Activated T-cell treated with anti-CD3 and anti-CD28 coated beads, Interleukin-2, amount 50 U/mL, for 72 hours (primary cell): ENCODE results near the gene NAT16. TPM values are rescaled to one million over a fixed set of nuclear protein-coding genes. Genes with fewer than 3 reads are reported as not detected.
"Not testable (repeated sequence)": the region's sequence is repeated elsewhere in the genome, so short reads cannot be mapped to it uniquely, and the experiment has no call there.

Source experiments
- ATAC-seq, 2 donors: fragments of 150-1000 bp; cut with Tn5 transposase; replicated peaks in 1 of 2; 2 replicates each; pipeline ENCODE4 v1.10.0; 2021; ENCODE audit warnings: moderate library complexity in 2 of 2, mild to moderate bottlenecking in 1 of 2
- DNase-seq, 2 donors: peaks; one replicate each; pipeline ENCODE4 v3.0.0; 2021 to 2022; ENCODE audit warnings: mixed read lengths in 1 of 2
- H3K27ac Mint-ChIP-seq: one replicate; pipeline ENCODE4 v1.8.0; 2022; ENCODE audit warnings: mild to moderate bottlenecking, moderate library complexity, mixed read lengths
- H3K27me3 Mint-ChIP-seq: one replicate; pipeline ENCODE4 v1.8.0; 2022; ENCODE audit warnings: low read depth, mixed read lengths
- H3K36me3 Mint-ChIP-seq, 2 donors: one replicate each; pipeline ENCODE4 v1.8.0; 2022; ENCODE audit warnings: mixed read lengths in 2 of 2, mild to moderate bottlenecking in 1 of 2; ENCODE audit not compliant: insufficient read depth in 2 of 2
- H3K4me1 Mint-ChIP-seq: one replicate; pipeline ENCODE4 v1.8.0; 2022; ENCODE audit warnings: low read depth, mixed read lengths
- H3K4me3 Mint-ChIP-seq, 2 donors: one replicate each; pipeline ENCODE4 v1.8.0; 2022; ENCODE audit warnings: mild to moderate bottlenecking in 2 of 2, mixed read lengths in 2 of 2, moderate library complexity in 2 of 2
- H3K9me3 Mint-ChIP-seq, 2 donors: one replicate each; pipeline ENCODE4 v1.8.0; 2022; ENCODE audit warnings: mixed read lengths in 2 of 2
- total RNA-seq, 2 donors: library from RNA; stranded (reverse); gene quantifications; one replicate each; pipeline ENCODE4 v1.2.3, GENCODE V29; 2022

The NAT16 gene
- total RNA-seq, 2 donors from 2014 or later: not detected

GRCh38 chr7:101211501-101211900 lies 31.4 kb upstream of the NAT16 start:
- ATAC-seq (no peak), DNase-seq (no peak)
- Mint-ChIP-seq H3K36me3 (peaks cover 0 to 2% of the 10 kb centered on the region in 2 donors), H3K4me1 (peaks cover 11% of the 10 kb centered on the region), H3K27me3 (no peaks in the 10 kb centered on the region), H3K4me3 (no peak overlapping the region), H3K9me3 (no peaks in the 10 kb centered on the region), H3K27ac (no peak overlapping the region)

GRCh38 chr7:101210143-101210542 lies 30.1 kb upstream of the NAT16 start:
- DNase-seq (no peak), ATAC-seq (no peak)
- no peaks in the 10 kb centered on the region for H3K9me3 Mint-ChIP-seq
- H3K36me3 Mint-ChIP-seq: peaks cover 0 to 2% of the 10 kb centered on the region in 2 donors
- no peak overlapping the region for H3K4me3 Mint-ChIP-seq
- no peak overlapping the region for H3K27ac Mint-ChIP-seq
- no peaks in the 10 kb centered on the region for H3K4me1 Mint-ChIP-seq
- H3K27me3 Mint-ChIP-seq: no peaks in the 10 kb centered on the region

- H3K27ac Mint-ChIP-seq: no peak overlapping the region
- H3K36me3 Mint-ChIP-seq: peaks cover 0 to 2% of the 10 kb centered on the region in 2 donors
- peaks cover 6% of the 10 kb centered on the region for H3K4me1 Mint-ChIP-seq
These were observed 28.7 kb upstream of the NAT16 start for GRCh38 chr7:101208794-101209193.

GRCh38 chr7:101207459-101207858 lies 27.4 kb upstream of the NAT16 start:
- Mint-ChIP-seq H3K4me3 (no peak overlapping the region), H3K27me3 (peaks cover 17% of the 10 kb centered on the region), H3K36me3 (peaks cover 0 to 2% of the 10 kb centered on the region in 2 donors), H3K4me1 (peaks cover 8% of the 10 kb centered on the region), H3K9me3 (no peaks in the 10 kb centered on the region), H3K27ac (no peak overlapping the region)
- ATAC-seq (no peak), DNase-seq (no peak)

More at GRCh38 chr7:101208794-101209193, 28.7 kb upstream of the NAT16 start:
- H3K4me3 Mint-ChIP-seq: no peak overlapping the region
- no peaks in the 10 kb centered on the region for H3K9me3 Mint-ChIP-seq
- DNase-seq (no peak), ATAC-seq (no peak)
- H3K27me3 Mint-ChIP-seq: peaks cover 6% of the 10 kb centered on the region

- Mint-ChIP-seq H3K9me3 (no peaks in the 10 kb centered on the region), H3K4me1 (peaks cover 8% of the 10 kb centered on the region), H3K27me3 (peaks cover 20% of the 10 kb centered on the region), H3K4me3 (no peak overlapping the region), H3K36me3 (peaks cover 0 to 2% of the 10 kb centered on the region in 2 donors), H3K27ac (no peak overlapping the region)
- no peak for ATAC-seq
- DNase-seq: no peak
These were observed 26.6 kb upstream of the NAT16 start for GRCh38 chr7:101206665-101207042.

GRCh38 chr7:101205901-101206664 lies 26.0 kb upstream of the NAT16 start:
- H3K36me3 Mint-ChIP-seq: peaks cover 0 to 2% of the 10 kb centered on the region in 2 donors
- peaks cover 26% of the 10 kb centered on the region for H3K27me3 Mint-ChIP-seq
- no peak for ATAC-seq
- no peak overlapping the region for H3K27ac Mint-ChIP-seq
- no peaks in the 10 kb centered on the region for H3K9me3 Mint-ChIP-seq
- no peak overlapping the region for H3K4me3 Mint-ChIP-seq
- H3K4me1 Mint-ChIP-seq: peaks cover 8% of the 10 kb centered on the region
- DNase-seq: no peak

- not testable (repeated sequence) for H3K36me3 Mint-ChIP-seq, H3K9me3 Mint-ChIP-seq, DNase-seq
- Mint-ChIP-seq H3K4me1 (peaks cover 13% of the 10 kb centered on the region), H3K27ac (peak overlapping the region; percentile 22), H3K4me3 (peak overlapping the region; percentile 44 to 52), H3K27me3 (peaks cover 39% of the 10 kb centered on the region)
- ATAC-seq: peak in 1 of 2 donors; percentile 38
These were observed 23.9 kb upstream of the NAT16 start for GRCh38 chr7:101203740-101204738.

GRCh38 chr7:101202603-101202918 lies 22.5 kb upstream of the NAT16 start:
- Mint-ChIP-seq H3K9me3 (no peaks in the 10 kb centered on the region), H3K36me3 (no peaks in the 10 kb centered on the region), H3K27me3 (peaks cover 39% of the 10 kb centered on the region), H3K4me1 (peaks cover 13% of the 10 kb centered on the region), H3K27ac (no peak overlapping the region), H3K4me3 (peak overlapping the region in 1 of 2 donors; percentile 15)
- ATAC-seq: no peak
- DNase-seq: no peak

GRCh38 chr7:101201695-101202602 lies 21.9 kb upstream of the NAT16 start:
- Mint-ChIP-seq H3K4me3 (peak overlapping the region in 1 of 2 donors; percentile 40), H3K9me3 (no peaks in the 10 kb centered on the region), H3K27me3 (peaks cover 39% of the 10 kb centered on the region), H3K4me1 (peaks cover 13% of the 10 kb centered on the region), H3K27ac (no peak overlapping the region), H3K36me3 (no peaks in the 10 kb centered on the region)
- ATAC-seq (no peak), DNase-seq (no peak)

GRCh38 chr7:101200862-101201599 lies 20.9 kb upstream of the NAT16 start, which contains the start of gene MOGAT3:
TSS of gene MOGAT3 (minus strand) at chr7:101201036. CDS start at chr7:101200854, 182 bp downstream.
- no peak for ATAC-seq

GRCh38 chr7:101200504-101200861 lies 20.4 kb upstream of the NAT16 start:
- no peaks in the 10 kb centered on the region for H3K9me3 Mint-ChIP-seq
- DNase-seq (no peak), ATAC-seq (no peak)
- H3K4me3 Mint-ChIP-seq: peak overlapping the region in 1 of 2 donors; percentile 54
- H3K27me3 Mint-ChIP-seq: peaks cover 39% of the 10 kb centered on the region
- no peak overlapping the region for H3K27ac Mint-ChIP-seq
- H3K36me3 Mint-ChIP-seq: no peaks in the 10 kb centered on the region
- H3K4me1 Mint-ChIP-seq: peaks cover 13% of the 10 kb centered on the region

More at GRCh38 chr7:101200862-101201599, 20.9 kb upstream of the NAT16 start, which contains the start of gene MOGAT3:
- H3K4me1 Mint-ChIP-seq: peaks cover 13% of the 10 kb centered on the region
- no peaks in the 10 kb centered on the region for H3K36me3 Mint-ChIP-seq
- no peak within 1 kb of the TSS for H3K27ac Mint-ChIP-seq
- H3K4me3 Mint-ChIP-seq: peak within 1 kb of the TSS in 1 of 2 donors; percentile 54
- H3K9me3 Mint-ChIP-seq: no peaks in the 10 kb centered on the region
- no peak for DNase-seq
- H3K27me3 Mint-ChIP-seq: peaks cover 39% of the 10 kb centered on the region

GRCh38 chr7:101199522-101199921 lies 19.4 kb upstream of the NAT16 start:
- H3K36me3 Mint-ChIP-seq, H3K4me3 Mint-ChIP-seq, DNase-seq, H3K9me3 Mint-ChIP-seq, ATAC-seq, H3K27ac Mint-ChIP-seq: not testable (repeated sequence)
- Mint-ChIP-seq H3K4me1 (peaks cover 13% of the 10 kb centered on the region), H3K27me3 (peaks cover 39% of the 10 kb centered on the region)
